Adipose tissue (tissue), 3 donors: ENCODE data around the gene MUL1. TPM values are rescaled to one million over a fixed set of nuclear protein-coding genes. Genes with fewer than 3 reads are reported as not detected.

Experiments
- polyA plus RNA-seq, 3 donors: library from polyadenylated mRNA; stranded (reverse); fragments of 200-250 nt; gene quantifications; one replicate each; pipeline ENCODE4 v1.2.3, GENCODE V29; 2013
- donor health status: healthy with polysubstance abuse.
- donor health status: Bipolar disorder and iron deficiency.
- donor health status: healthy.

Gene MUL1
- polyA plus RNA-seq, 3 donors, result 6.6 to 20.5 (median 20.2) TPM

Other genes starting within 250 kb of the MUL1 start
- gene VWA5B1, start 217.3 kb downstream of the MUL1 start, polyA plus RNA-seq, result under 1 TPM in 1 of 3 donors, not detected in 2; 0.07 TPM
- gene CAMK2N1, start 21.9 kb downstream of the MUL1 start, polyA plus RNA-seq, result 10 to 100 TPM in 1 of 3 donors, 1 to 10 TPM in 2; 2.2 to 36.2 (median 6.2) TPM
- gene FAM43B, start 44.4 kb upstream of the MUL1 start, polyA plus RNA-seq, result 1 to 10 TPM in 1 of 3 donors, under 1 TPM in 2; 0.28 to 1.5 (median 0.80) TPM
- gene CDA, start 80.9 kb upstream of the MUL1 start, polyA plus RNA-seq, result 10 to 100 TPM in 1 of 3 donors, 1 to 10 TPM in 1, under 1 TPM in 1; 0.66 to 29.8 (median 9.8) TPM
- gene PINK1, start 125.3 kb upstream of the MUL1 start, polyA plus RNA-seq, result 100 to 1,000 TPM in 1 of 3 donors, 10 to 100 TPM in 2; 34.6 to 132 (median 77.5) TPM
- gene DDOST, start 153.2 kb upstream of the MUL1 start, polyA plus RNA-seq, result 100 to 1,000 TPM in 2 of 3 donors, 10 to 100 TPM in 1; 80.2 to 182 (median 157) TPM
- 1 to 10 TPM in 2 of 3 donors, under 1 TPM in 1; 0.89 to 5.4 (median 4.2) TPM for gene KIF17, start 209.9 kb upstream of the MUL1 start, polyA plus RNA-seq
- gene SH2D5, start 224.6 kb upstream of the MUL1 start, polyA plus RNA-seq, result under 1 TPM in 2 of 3 donors, not detected in 1; 0.03 to 0.39 TPM